ENCODE measurements around the gene BUD23.

DNA sequence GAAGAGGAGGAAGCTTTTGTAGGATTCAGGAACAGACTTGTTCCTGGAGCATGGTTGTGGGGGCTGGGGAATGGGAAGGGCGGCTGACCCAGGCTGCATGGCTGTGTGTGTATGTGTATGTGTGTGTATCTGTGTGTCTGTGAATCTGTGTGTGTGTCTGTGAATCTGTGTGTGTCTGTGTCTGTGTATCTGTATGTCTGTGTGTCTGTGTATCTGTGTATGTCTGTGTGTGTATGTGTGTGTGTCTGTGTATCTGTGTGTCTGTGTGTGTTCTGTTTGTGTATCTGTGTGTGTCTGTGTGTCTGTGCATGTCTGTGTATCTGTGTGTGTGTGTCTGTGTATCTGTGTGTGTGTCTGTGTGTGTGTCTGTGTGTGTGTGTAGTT is 42.7 kb downstream of the BUD23 start:
- TF ChIP-seq CTCF (IDR thresholded peaks at IDR 0.05): no peak; the same call in none of the 2 replicates
- no peak for TF ChIP-seq SIN3A (IDR thresholded peaks at IDR 0.05; ENCODE audit: borderline replicate concordance, insufficient read depth, low read depth, low read length)

All from Panc1 (cell line).